Inflammatory macrophage treated with lipopolysaccharide for 4 hours (primary cell): ENCODE data around the gene GNA12.

Experiments used
- DNase-seq: peaks from one replicate; pipeline ENCODE4 v3.0.0-alpha.2; 2020

The GNA12 gene

DNA sequence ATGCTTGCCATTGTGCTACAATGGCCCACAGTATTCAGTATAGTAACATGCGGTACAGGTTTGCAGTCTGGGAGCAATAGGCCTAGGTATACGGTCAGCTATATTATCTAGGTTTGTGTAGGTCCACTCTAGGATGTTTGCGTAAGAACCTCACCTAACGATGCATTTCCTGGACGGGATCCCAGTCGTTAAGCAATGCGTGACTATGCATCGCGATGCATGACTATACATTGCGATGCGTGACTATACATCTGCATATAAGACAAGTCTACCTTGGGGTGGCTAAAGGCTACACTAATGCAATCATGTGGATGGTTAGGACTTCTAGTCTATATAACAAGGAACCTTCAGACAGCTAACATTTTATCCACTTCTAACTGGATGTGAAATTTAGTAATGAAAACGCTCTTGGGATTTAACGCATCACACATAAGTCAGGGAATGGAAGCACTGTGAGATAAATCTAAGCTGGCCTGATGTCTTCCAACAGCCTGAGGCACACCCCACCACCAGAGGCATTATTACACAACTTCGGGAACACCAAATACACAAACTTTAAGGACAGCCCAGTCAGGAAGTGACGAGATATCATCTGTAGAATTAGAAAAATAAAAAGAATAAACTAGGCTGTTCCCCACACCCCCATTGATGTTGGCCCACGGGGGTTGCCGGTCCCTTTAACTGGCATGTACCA lies 9.2 kb downstream of the GNA12 start:
- no peak for DNase-seq

DNA sequence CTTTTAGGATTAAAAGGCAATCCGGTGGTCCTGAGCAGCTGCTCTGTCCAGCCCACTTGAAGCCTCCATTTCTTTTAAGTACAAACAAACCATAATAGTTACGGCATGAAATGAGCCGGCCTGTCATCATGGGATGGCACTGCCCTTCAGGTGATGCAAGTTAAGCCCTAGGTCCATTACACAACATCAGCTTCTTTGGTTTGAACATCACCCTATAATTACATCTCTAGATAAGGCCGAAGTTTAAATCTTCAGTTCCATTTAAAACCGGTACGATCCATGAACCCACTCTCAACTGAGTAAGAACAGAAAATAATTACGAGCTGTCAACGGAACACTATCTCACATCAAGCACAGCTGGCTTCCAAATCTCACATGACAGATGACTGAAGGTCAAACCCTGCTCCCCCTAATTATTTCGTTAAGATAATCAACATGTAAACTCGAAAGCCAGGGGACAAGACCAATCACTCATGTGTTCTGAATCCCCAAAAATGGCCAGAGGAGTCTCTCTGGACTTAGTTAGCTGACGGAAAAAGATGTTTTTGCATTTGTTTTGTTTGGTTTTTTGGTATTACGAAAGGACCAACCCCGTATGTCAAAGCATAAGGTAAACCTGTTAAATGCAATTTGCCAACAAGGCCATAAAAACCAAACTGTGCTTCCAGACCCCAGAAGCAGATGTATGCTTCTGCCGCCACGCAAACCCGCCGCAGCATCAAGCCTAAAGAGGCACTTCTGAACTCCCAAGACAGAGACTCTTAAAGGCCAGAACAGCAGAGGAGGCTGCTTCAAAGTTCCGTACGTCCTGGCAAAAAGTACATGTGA lies 10.8 kb downstream of the GNA12 start:
- DNase-seq = no peak

DNA sequence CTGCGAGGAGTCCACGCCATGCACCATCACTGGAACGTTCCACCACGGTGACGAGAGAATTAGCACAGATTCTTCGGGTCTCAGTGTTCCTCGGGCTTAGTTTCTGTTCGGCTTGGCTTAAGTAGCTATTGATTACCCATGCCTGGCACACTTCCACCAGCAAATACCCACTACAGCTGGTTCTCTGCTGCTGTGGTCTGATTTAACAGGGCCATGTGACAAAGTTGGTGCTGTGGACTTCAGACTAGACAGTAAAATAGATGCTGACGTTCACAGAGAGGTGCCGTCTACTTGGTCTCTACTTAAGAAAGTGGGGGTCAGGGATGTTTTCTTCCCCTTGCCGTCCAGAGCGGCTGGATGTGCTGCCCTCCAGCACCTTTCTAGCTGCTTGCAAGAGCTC lies 11.6 kb downstream of the GNA12 start:
- DNase-seq = no peak

DNA sequence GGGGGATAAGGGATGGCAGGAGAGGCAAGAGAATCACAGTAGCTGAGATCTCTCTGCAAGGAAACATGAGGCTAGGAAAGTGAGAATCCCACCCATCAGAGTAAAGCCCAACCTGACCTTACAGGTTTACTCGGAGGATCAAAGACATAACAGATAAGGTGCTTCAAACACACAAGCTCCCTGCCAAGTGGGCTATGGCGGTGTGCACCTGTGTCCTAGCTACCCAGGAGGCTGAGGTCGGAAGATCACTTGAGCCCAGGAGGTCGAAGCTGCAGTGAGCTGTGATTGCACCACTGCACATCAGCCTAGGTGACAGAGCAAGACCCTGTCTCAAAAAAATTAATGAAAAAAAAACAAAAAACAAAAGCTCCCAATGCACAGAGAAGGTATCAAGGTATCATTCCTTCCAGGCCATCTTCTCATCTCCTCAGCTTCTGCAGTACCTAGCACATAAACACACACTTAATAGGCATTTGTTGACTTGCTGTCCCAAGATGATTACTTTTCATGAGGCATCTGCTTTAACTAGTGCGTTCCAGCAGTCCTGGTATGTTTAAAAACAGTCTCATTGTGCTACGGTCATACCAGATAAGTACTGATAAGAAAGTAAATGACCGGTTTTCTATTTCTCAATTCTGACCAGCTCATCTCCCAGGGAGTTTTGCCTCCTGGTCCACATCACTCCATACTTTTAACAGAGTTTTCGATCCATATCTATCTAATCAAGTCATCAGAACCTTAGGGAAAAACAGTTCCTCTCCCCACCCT lies 13.3 kb downstream of the GNA12 start:
- no peak for DNase-seq

DNA sequence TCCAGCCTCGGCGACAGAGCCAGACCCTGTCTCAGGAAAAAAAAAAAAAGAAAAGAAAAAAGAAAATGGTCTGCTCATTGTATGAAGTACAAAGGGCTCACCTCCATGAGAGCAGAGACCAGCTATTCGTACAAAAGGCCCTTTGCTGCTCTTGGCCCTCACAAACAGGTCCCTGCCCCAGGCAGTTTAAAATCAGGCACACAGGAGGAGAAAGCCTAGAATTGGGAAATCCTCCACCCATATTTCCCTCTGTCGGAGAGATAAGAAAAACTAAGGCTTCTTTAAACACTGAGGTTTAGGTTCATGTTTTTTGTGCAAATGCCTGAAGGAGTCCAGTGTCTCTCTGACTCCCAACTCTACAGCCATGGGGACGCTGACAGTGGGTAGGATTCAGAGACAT lies 15.1 kb downstream of the GNA12 start:
- DNase-seq = no peak

DNA sequence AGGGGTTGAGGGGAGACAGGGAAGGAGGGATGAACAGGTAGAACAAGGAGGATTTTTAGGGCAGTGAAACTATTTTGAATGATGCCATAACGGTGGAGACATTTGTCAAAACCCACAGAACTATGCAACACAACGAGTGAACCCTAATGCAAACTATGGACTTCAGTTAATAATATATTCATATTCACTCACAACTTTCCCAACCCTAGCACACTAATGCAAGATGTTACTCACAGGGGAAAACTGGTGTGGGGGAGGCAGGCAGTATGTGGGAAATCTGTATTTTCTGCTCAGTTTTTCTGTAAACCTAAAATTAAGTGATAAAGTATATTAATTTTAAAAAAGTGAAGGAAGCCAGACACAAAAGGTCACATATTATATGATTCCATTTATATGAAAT lies 17.3 kb downstream of the GNA12 start:
- peak; percentile 77 for DNase-seq

DNA sequence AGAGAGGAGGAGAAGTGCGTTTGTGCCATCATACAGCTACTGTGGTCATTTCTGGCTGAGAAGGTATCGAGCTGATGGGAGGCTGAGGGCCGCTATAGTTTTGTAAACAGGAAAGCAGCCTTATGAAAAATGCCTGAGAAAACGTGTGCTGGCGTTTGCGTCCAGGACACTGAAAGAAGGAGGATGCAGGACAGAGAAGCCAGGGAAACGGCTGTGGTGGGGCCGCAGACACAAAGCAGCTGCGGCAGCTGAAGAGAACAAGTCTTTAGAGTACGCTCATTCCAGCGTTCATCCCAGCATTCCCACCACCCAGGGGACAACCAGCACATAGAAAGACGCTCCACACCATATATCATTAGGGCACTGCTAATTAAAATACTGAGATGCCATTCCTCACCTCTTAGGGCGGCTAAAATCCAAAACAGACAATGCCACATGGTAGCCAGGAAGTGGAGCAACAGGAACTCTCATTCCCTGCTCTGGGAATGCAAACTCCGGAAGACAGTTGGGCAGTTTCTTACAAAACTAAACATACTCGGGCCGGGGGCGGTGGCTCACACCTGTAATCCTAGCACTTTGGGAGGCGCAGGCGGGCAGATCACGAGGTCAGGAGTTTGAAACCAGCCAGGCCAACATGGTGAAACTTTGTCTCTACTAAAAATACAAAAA lies 18.4 kb downstream of the GNA12 start:
- DNase-seq = no peak

DNA sequence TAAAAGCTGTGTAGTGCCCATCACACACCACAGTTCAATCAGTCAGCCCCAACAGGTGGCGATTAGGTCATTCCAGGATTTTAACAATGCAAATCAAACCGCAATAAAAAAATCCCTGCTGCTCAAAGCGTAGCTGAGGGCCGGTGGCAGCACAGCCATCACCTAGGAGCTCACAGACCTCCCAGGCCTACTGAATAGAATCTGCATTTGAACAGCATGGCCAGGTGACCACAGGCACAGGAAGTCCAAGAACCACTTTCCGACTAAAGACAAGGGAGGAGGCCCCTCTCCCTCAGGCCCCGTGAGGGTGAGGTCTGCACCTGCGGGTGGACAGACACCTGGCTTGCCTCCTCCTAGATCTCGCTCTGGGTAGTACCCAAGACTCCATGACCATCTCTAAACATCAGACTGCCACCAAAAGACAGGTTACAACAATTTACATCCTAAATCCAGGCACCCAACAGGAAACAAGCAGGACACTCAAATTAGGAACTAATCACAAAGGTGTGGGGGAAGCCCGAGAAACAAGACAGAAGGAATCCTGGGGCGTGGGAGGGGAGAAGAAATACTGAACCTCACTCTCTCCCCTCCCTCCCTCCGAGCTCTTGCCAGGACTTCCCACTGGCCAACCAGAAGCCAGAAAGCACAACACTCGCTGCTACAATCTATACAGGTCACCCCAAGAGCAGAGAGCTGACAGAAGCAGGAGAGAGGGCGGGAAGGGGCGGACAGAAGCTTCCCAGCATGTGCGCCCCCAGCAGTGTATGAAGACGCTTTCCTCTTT lies 19.2 kb downstream of the GNA12 start:
- DNase-seq = no peak

DNA sequence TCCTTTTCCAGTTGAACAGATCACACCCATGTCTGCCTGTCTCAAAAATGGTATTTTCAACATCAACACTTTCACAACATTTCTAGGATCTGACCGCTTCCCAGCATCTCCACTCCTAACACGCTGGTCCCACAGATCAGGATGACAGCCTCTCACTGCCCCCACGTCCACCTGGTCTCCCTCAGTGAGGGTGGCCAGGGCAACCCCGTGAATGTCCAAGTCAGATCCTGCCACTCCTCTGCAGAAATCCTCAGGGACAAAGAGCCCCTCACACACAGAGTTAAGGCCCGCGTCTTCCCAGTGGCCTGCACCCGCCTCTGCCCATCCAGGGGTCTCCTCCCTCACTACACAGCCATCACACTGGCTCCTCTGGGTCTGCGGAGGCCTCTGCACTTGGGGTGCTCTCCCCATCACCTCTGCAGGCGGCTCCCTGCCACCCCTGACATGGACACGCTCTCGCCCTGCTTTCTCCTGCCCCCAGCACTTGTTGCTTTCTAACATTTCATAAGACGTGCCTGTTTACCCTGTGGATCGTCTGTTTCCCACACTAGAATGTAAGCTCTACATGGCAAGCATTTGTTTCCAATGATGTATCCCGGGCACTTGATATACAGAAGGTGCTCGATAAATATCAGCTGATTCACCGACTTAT lies 20.0 kb downstream of the GNA12 start:
- no peak for DNase-seq

DNA sequence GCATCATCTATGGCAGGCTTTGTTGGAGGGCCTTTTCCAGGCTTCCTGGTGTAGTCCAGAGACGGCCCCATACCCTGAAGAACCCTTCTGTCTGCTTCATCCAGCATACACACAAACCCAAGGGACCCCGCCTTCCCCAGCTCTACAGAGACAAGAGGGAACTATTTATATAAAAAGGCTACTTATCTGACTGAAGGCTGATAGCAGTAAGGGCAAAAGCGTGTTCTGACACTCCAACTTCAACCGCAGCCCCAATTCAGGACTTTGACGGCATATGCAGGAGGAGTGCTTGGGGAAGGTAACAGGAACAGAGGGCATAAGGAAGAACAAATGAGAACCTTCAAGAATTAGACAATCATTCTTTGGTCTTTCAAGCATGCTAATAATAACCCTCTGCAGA lies 21.0 kb downstream of the GNA12 start:
- no peak for DNase-seq

DNA sequence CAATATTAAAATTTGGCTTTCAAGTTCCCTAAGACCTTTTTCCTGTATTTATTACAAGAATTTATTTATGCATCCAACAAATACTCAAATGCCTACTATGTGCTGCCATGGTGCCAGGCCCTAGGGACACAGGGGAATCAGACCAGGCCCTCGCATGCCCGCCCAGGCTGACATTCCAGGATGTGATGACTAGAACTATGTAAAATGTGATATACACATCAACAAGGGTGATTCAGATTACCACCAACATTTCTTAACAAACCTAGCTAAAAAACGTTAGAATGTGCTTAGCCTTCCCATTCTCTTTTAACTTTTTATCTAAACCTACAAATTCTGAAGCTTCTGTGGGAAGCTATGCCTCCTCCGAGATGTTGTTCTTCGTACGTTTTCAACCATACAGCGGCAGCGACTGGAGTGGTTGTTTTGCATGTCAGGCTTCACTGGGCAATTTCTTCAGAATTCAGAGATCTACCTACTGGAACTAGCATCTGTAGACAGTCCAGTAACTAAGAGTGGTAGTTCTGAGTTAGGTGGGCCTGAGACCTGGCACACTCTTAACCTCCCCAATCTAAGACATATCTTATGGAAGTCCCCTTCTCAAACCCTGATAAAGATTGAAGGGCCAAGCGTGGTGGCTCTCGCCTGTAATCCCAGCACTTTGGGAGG lies 22.1 kb downstream of the GNA12 start:
- peak; percentile 47 for DNase-seq

DNA sequence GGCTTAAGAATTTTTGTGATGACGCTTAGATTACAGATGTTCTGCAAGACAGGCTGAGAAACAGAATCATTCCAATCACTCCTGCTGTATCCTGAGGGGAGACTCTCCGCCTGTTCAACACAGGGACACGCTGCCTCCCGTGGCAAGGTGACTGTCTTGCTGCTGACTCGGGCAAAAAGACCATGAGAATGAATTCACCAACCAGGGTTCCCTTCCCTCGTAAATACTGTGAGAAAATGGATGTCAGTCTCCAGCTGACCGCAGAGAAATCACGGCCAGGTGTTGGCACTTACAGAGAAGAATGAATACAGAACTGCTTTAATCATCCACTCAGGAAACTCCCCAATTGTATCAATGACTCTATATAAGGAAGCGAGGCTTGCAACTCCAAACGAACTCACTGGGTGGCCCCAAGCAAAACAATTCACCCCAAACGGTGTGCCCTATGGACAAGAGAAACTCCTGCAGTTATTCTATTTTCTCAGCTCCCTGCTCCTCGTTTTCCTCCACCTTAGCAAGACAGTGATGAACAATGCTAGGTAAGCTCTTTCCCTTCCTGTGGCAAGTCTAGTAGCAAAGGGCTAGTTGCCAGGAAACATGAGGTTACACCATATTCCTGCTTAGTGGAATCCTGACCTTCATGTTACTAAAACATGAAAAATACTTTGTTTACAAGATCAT lies 22.8 kb downstream of the GNA12 start:
- DNase-seq = peak; percentile 79

DNA sequence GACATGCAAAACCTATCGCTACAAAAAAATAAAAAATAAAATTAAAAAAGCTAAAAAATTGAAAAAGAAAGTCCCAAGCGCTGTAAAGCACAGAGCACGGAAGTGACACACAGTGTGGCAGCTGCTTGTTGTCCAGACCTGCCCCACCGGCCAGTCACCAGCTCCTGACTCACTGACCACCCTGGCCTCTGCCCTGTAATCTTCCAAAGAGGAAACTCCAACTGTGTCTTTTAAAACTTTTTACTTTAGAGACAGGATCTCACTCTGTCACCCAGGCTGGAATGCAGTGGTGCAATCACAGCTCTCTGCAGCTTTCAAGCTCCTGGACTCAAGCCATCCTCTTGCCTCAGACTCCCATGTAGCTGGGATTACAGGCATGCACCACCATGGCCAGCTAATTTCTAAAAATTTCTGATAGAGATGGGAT lies 23.6 kb downstream of the GNA12 start:
- peak; percentile 96 for DNase-seq

DNA sequence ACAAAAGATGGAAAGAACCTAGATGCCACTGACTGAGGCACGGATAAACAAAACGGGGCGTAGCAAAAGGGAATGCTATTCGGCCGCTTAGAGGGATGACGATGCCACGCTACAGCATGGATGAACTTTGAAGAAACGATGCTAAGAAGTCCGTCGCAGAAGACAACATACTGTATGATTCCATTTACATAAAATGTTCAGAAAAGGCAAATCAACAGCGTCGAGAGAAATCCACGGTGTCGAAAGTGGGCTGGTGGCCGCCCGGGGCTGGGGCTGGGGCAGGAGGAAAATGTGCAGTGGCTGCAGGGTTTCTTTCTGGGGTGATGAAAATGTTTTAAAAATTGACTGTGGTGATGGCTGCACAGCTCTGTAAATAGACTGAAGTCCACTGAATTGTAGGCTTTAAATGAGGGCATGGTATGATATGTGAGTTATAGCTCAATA lies 24.1 kb downstream of the GNA12 start:
- DNase-seq = no peak

DNA sequence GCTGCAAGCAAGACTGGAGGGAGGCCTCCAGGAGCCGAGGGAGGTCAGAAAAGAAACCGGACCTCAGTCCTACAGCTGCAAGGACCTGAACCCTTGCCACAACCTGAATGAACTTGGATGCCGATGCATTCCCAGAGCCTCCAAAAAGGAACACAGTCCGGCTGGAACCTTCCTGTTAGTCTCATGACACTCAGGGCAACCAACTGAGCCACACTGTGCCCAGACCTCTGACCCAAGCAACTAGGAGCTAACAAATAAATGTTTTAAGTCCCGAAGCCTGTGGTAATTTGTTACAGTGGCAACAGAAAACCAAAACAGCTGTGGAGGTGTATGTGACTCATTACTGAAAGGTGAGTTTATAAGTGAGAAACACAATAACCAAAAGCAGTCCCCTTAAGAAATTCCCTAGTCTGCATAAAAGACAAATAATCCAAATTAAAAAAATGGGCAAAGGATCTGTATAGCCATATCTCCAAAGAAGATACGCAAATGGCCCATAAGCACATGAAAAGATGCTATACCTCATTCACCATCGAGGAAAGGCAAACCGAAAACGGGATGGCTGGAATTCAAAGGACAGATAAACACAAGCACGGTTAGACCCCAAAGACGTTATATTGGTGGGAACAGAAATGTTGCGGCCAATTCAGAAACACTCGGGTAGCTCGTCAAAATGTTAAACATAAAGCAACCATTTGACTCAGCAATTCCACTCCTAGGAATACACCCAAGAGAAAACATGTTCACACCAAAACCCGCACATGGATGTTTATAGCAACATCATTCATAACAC lies 24.8 kb downstream of the GNA12 start:
- DNase-seq = no peak

DNA sequence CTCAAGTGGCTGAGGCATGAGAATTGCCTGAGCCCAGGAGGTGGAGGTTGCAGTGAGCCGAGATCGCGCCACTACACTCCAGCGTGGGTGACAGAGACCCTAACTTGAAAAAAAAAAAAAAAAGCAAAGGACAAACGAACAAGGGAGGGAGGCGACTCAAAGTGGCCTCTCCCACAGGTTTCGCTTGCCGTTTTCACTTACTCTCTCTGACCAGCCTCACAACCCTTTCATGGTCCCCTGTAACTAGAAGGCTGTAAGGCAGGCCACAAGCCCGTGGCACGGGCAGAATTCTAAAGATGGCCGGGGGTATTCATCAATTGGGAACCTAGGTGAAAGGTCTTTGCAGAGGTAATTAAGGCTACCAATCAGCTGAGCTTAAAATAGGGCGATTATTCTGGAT lies 25.5 kb downstream of the GNA12 start:
- no peak for DNase-seq

DNA sequence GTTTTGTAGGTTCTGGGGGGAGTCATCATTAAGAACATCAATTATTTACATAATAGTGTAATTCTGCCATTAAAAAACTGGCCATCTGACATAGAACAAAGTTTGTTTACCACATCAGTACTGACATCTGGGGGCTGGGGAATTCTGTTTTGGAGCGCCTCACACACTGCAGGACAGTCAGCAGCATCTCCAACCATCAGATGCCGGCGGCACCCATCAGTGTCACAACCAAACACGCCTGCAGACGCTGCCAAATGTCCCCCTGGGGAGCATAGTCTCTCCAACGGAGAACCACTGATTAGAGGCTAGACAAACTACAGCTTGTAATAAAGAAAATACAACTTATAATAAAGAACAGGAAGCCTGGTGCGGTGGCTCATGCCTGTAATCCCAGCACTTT lies 26.0 kb downstream of the GNA12 start:
- no peak for DNase-seq

DNA sequence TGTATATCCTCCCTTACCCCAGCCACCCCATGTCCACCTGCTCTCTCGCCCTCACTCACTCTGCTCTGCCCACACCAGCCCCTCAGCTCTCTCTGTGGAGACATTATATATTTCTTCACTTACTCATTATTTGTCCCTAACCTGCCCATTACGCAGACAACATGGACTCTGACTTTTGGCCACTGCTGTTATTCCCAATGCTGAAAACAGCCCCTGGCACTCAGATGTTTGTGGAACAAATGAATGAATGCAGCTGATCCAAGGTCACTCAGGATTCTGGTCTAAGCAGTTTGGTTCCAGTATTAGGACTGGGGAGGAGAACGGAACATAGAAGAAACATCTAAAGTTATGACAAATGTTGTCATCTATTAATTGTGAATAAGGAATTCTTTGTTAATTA lies 26.7 kb downstream of the GNA12 start:
- DNase-seq = no peak

DNA sequence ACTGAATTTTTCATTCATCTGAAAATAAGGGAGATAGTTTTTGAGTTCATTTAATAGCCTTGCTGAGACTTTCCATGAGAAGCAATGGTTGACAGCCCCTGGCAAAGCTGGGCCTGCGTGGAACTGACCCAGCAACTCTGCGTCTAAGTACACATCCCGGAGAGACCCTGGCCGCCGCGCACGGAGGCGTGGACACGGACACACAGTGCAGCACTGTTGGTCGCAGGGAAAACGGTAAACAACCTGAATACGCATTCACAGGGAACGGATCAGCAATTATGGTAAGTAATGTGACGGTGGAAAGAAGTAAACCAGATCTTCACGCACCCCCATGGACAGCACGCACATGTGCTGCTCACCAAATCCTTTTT lies 28.2 kb downstream of the GNA12 start:
- no peak for DNase-seq
